ENCODE measurements around the gene PLEKHN1.

GRCh38 chr1:928825-929661 is 37.2 kb upstream of the PLEKHN1 start:
- TF ChIP-seq EZH2 (IDR thresholded peaks at IDR 0.05; ENCODE audit: insufficient read depth, poor library complexity, severe bottlenecking), result no peak
- no peak for TF ChIP-seq EZH2phosphoT487 (IDR thresholded peaks at IDR 0.05; ENCODE audit: insufficient read depth, low read depth)
